Measurements from ENCODE around the gene COQ3. TPM values are rescaled to one million over a fixed set of nuclear protein-coding genes. Genes with fewer than 3 reads are reported as not detected.

COQ3 gene
- polyA plus RNA-seq, 1 donor (not counting 4 experiments of a cell fraction or from before 2014, with no cell fraction given), result 21.2 TPM

- Histone ChIP-seq H3K79me2 (ENCODE audit: control insufficient read depth, insufficient read depth, low read length) (no peaks in the 10 kb centered on the region), H3K9me1 (ENCODE audit: control insufficient read depth, extremely low read depth, insufficient read depth, low read length) (no peaks in the 10 kb centered on the region), H3K36me3 (ENCODE audit: control insufficient read depth in 2 of 2, extremely low read depth in 1 of 2, insufficient read depth in 2 of 2, low read length in 2 of 2) (no peaks in the 10 kb centered on the region), H3K4me3 (ENCODE audit: control insufficient read depth in 2 of 3, extremely low read depth in 1 of 3, insufficient read depth in 2 of 3, low read depth in 1 of 3, low read length in 3 of 3) (no peak overlapping the region), H3K9ac (ENCODE audit: control insufficient read depth, extremely low read depth, insufficient read depth, low read length) (no peak overlapping the region), H3K9me3 (ENCODE audit: control insufficient read depth, low read depth, low read length) (no peaks in the 10 kb centered on the region), H4K20me1 (ENCODE audit: control insufficient read depth, extremely low read depth, insufficient read depth, low read length) (no peaks in the 10 kb centered on the region), H3K27ac (ENCODE audit: control insufficient read depth, insufficient read depth, low read length) (no peak overlapping the region), H3K4me1 (ENCODE audit: control insufficient read depth, extremely low read depth, insufficient read depth, low read length) (no peaks in the 10 kb centered on the region), H3K27me3 (ENCODE audit: control insufficient read depth, extremely low read depth, insufficient read depth, low read length) (no peaks in the 10 kb centered on the region), H3K4me2 (ENCODE audit: control insufficient read depth, extremely low read depth, insufficient read depth, low read depth, low read length) (no peak overlapping the region), H2AFZ (ENCODE audit: control insufficient read depth, low read length) (no peak overlapping the region)
- no peak for TF ChIP-seq EZH2 (IDR thresholded peaks at IDR 0.05; ENCODE audit: low read length)
- DNase-seq (ENCODE audit: low read depth, low spot score) (no peak), FAIRE-seq (no peak)
- dilution Hi-C loops (cut with MboI; ENCODE audit: extremely low pct_ligation_motif_present, low sequenced_read_pairs), result no loop called here
Observed at GRCh38 chr6:99364026-99364425, 30.0 kb downstream of the COQ3 start.

- Histone ChIP-seq H3K4me2 (ENCODE audit: control insufficient read depth, extremely low read depth, insufficient read depth, low read depth, low read length) (no peak overlapping the region), H3K9me3 (ENCODE audit: control insufficient read depth, low read depth, low read length) (no peaks in the 10 kb centered on the region), H3K36me3 (ENCODE audit: control insufficient read depth in 2 of 2, extremely low read depth in 1 of 2, insufficient read depth in 2 of 2, low read length in 2 of 2) (no peaks in the 10 kb centered on the region), H3K4me3 (ENCODE audit: control insufficient read depth in 2 of 3, extremely low read depth in 1 of 3, insufficient read depth in 2 of 3, low read depth in 1 of 3, low read length in 3 of 3) (no peak overlapping the region), H3K9ac (ENCODE audit: control insufficient read depth, extremely low read depth, insufficient read depth, low read length) (no peak overlapping the region), H2AFZ (ENCODE audit: control insufficient read depth, low read length) (no peak overlapping the region), H3K9me1 (ENCODE audit: control insufficient read depth, extremely low read depth, insufficient read depth, low read length) (no peaks in the 10 kb centered on the region), H3K79me2 (ENCODE audit: control insufficient read depth, insufficient read depth, low read length) (no peaks in the 10 kb centered on the region), H3K27ac (ENCODE audit: control insufficient read depth, insufficient read depth, low read length) (no peak overlapping the region), H4K20me1 (ENCODE audit: control insufficient read depth, extremely low read depth, insufficient read depth, low read length) (no peaks in the 10 kb centered on the region), H3K4me1 (ENCODE audit: control insufficient read depth, extremely low read depth, insufficient read depth, low read length) (no peaks in the 10 kb centered on the region), H3K27me3 (ENCODE audit: control insufficient read depth, extremely low read depth, insufficient read depth, low read length) (no peaks in the 10 kb centered on the region)
- no peak for DNase-seq (ENCODE audit: low read depth, low spot score)
- dilution Hi-C loops (cut with MboI; ENCODE audit: extremely low pct_ligation_motif_present, low sequenced_read_pairs), result no loop called here
- TF ChIP-seq EZH2 (IDR thresholded peaks at IDR 0.05; ENCODE audit: low read length) (no peak), CTCF (optimal IDR thresholded peaks at IDR 0.05 in 1 of 3, IDR thresholded peaks at IDR 0.05 in 1 of 3, conservative IDR thresholded peaks at IDR 0.05 in 1 of 3; ENCODE audit: extremely low read depth in 1 of 3, insufficient read depth in 2 of 3, low read length in 3 of 3) (no peak)
- FAIRE-seq, result no peak
Observed at GRCh38 chr6:99362678-99363268, 31.2 kb downstream of the COQ3 start.

GRCh38 chr6:99359800-99360199, 34.2 kb downstream of the COQ3 start:
- H3K9me3 ChIP-seq (ENCODE audit: control insufficient read depth, low read depth, low read length), result no peaks in the 10 kb centered on the region
- no peaks in the 10 kb centered on the region for H4K20me1 ChIP-seq (ENCODE audit: control insufficient read depth, extremely low read depth, insufficient read depth, low read length)
- H3K36me3 ChIP-seq (ENCODE audit: control insufficient read depth in 2 of 2, extremely low read depth in 1 of 2, insufficient read depth in 2 of 2, low read length in 2 of 2), result no peaks in the 10 kb centered on the region
- H3K9ac ChIP-seq (ENCODE audit: control insufficient read depth, extremely low read depth, insufficient read depth, low read length), result no peak overlapping the region
- TF ChIP-seq EZH2 (IDR thresholded peaks at IDR 0.05; ENCODE audit: low read length) (no peak), CTCF (optimal IDR thresholded peaks at IDR 0.05 in 1 of 3, IDR thresholded peaks at IDR 0.05 in 1 of 3, conservative IDR thresholded peaks at IDR 0.05 in 1 of 3; ENCODE audit: extremely low read depth in 1 of 3, insufficient read depth in 2 of 3, low read length in 3 of 3) (no peak)
- DNase-seq (ENCODE audit: low read depth, low spot score) (no peak), FAIRE-seq (no peak)
- no peak overlapping the region for H3K27ac ChIP-seq (ENCODE audit: control insufficient read depth, insufficient read depth, low read length)
- no peaks in the 10 kb centered on the region for H3K4me1 ChIP-seq (ENCODE audit: control insufficient read depth, extremely low read depth, insufficient read depth, low read length)
- H3K9me1 ChIP-seq (ENCODE audit: control insufficient read depth, extremely low read depth, insufficient read depth, low read length), result no peaks in the 10 kb centered on the region
- H3K79me2 ChIP-seq (ENCODE audit: control insufficient read depth, insufficient read depth, low read length), result no peaks in the 10 kb centered on the region
- no peak overlapping the region for H3K4me2 ChIP-seq (ENCODE audit: control insufficient read depth, extremely low read depth, insufficient read depth, low read depth, low read length)
- H3K27me3 ChIP-seq (ENCODE audit: control insufficient read depth, extremely low read depth, insufficient read depth, low read length), result no peaks in the 10 kb centered on the region
- no peak overlapping the region for H3K4me3 ChIP-seq (ENCODE audit: control insufficient read depth in 2 of 3, extremely low read depth in 1 of 3, insufficient read depth in 2 of 3, low read depth in 1 of 3, low read length in 3 of 3)
- H2AFZ ChIP-seq (ENCODE audit: control insufficient read depth, low read length), result no peak overlapping the region
- dilution Hi-C loops (cut with MboI; ENCODE audit: extremely low pct_ligation_motif_present, low sequenced_read_pairs), result no loop called here

Data from keratinocyte (primary cell).